Measurements from ENCODE around the gene TLE1.

The TLE1 gene

GRCh38 chr9:81686614-81687520 lies 2.5 kb downstream of the TLE1 start:
- DNase-seq (ENCODE audit: low read depth): no peak

- DNase-seq (ENCODE audit: low read depth): no peak
These were observed 3.4 kb downstream of the TLE1 start for GRCh38 chr9:81685763-81686613.

GRCh38 chr9:81684635-81685034 lies 4.7 kb downstream of the TLE1 start:
- DNase-seq (ENCODE audit: low read depth): no peak

DNA sequence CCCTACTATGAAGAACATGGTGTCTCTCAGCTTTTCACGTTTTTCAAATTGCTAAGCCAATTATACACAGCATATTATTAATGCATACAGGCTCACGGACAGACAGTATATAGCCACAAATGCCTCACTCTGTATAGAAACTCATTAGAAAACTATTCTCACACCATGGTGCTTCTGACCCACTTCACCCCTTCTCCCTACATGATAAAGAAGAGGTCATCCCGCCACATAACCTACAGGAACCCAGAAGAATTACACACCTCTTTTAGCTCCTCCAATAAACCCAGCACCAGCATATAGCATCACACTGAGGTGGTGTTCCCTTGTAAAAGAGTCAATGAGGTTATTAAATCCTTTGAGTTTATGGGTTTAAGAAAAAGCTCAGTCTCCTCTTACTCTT lies 5.6 kb downstream of the TLE1 start:
- DNase-seq (ENCODE audit: low read depth): no peak

GRCh38 chr9:81683238-81683637 lies 6.1 kb downstream of the TLE1 start:
- DNase-seq (ENCODE audit: low read depth): no peak

DNA sequence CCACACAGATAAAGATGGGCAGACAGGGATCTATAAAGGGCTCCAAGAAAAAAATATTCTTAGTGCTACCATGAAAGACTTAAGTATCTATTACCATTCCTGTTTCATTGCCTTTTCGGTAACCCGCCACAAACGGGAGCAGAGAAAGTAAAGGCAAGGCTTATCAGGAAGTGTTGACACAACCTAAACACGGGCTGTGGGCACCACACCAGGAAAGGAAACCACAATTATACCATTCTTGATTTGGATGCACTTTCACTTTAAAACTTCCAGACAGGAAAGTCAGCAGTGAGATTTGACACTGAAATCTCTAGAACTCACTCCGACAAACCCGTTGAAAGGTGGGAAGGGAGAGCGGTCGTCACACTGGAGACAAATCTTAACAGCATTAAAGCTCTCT lies 6.5 kb downstream of the TLE1 start:
- no peak for DNase-seq (ENCODE audit: low read depth)

DNA sequence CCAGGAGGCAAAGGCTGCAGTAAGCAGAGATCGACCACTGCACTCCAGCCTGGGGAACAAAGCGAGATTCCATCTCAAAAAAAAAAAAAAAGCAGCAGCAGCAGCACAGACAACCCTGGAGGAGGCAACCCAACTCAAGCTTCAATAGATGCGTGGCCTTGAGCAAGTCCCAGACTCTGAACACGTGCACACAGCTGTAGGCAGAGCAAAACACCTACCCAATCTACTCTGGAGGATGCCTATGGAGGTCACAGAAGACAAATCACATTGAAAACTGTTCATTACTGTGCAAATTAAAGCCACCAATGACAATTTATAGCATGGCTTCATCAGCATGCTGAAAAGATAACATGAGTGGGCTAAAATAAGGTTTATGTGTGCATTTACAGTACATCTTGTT lies 7.2 kb downstream of the TLE1 start:
- DNase-seq (ENCODE audit: low read depth): no peak

GRCh38 chr9:81680506-81680905 lies 8.8 kb downstream of the TLE1 start:
- no peak for DNase-seq (ENCODE audit: low read depth)

GRCh38 chr9:81680006-81680405 lies 9.3 kb downstream of the TLE1 start:
- DNase-seq (ENCODE audit: low read depth): no peak

- DNase-seq (ENCODE audit: low read depth): no peak
These were observed 11.3 kb downstream of the TLE1 start for GRCh38 chr9:81678088-81678487.

DNA sequence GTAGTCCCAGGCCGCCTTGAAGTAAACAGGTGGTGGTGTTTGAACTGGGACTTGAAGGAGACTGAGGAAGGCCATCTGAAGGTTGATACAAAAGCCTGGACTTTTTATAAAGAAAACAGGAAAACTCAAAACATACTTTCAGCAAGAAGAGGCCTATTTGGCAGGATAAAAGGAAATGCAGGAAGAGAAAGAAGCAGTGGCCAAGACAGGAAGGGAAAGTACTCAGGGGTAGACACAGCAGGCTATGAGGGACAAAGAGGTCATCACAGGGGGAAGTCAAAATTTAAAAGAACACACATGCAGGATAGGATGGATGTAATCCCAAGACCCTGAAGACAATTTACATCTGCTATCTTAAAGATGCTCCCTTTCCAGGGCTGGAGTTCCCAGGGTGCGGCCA lies 13.0 kb downstream of the TLE1 start:
- no peak for DNase-seq (ENCODE audit: low read depth)

- DNase-seq (ENCODE audit: low read depth): no peak
These were observed 16.0 kb downstream of the TLE1 start for GRCh38 chr9:81673310-81673709.

- no peak for DNase-seq (ENCODE audit: low read depth)
These were observed 17.5 kb downstream of the TLE1 start for GRCh38 chr9:81671880-81672280.

- no peak for DNase-seq (ENCODE audit: low read depth)
These were observed 19.5 kb downstream of the TLE1 start for GRCh38 chr9:81669866-81670265.

DNA sequence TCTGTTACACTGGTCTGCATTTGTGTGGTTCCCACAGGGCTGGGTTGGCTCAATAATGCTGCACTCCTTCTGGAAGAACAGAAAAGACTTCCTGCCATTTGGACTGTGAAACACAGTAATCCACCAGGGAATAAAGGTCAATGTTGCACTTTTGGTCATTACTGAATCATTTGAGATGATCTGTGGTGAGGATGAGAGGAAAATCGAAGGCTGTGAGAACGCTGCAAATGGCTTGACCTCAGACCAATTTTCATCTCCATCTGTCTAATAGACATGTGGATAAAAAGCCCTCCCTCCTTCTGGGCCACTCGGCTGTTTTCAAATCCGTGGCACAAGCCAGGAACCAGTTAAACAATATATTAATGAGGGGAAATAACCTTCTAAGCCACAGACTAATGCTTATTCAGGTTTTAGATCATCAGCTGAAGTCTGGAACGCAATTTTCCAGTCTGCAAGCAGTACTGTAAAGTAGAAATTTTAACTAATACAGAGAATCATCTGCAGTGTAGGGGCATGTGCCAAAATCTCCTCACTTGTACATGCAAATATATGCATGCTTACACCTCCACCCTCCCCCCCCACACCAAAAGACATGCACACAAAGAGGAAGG lies 20.2 kb downstream of the TLE1 start:
- no peak for DNase-seq (ENCODE audit: low read depth)

- DNase-seq (ENCODE audit: low read depth): no peak
These were observed 23.2 kb downstream of the TLE1 start for GRCh38 chr9:81666123-81666522.

GRCh38 chr9:81665322-81665871 lies 23.9 kb downstream of the TLE1 start:
- no peak for DNase-seq (ENCODE audit: low read depth)

GRCh38 chr9:81664638-81665222 lies 24.6 kb downstream of the TLE1 start:
- DNase-seq (ENCODE audit: low read depth): no peak

DNA sequence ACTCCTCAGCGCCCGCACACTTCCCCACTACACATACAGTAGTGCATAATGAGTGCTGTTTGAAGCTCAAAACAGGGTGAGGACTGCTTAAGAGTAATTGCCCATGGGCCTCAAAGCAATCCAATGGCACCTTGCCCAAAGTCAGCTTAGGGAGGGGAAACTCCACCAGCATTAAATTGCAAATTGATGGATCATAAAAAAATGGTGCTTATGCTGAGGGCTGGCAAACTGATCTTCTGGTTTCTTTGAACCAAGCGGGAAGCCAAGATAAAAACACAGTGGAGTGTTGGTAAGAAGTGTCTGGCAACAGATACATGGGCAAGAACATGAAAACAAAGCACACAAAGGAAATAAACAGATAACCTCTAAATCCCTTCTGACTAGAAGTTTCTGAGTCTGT lies 28.0 kb downstream of the TLE1 start:
- DNase-seq (ENCODE audit: low read depth): no peak

DNA sequence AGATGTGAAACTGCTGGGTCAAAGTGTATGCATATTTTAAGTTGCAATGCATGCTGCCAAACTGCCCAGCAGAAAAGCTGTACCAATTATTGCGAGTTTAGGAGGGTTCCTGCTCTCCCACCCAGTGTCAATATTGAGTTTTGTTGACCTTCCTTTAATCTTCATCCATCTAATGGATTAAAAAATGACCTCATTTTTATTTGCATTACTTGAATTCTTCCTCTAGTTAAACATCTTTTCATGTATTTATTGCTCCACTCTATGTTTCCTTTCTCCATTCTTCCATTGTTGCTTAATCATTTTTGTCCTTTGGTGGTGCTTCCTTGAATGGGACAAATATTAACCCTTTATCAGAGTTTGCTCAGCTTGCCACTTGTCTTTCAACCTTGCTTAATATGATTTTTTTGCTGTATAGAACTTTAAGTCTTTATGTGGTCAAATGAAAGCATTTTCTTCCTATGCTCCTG lies 32.4 kb downstream of the TLE1 start:
- no peak for DNase-seq (ENCODE audit: low read depth)

- DNase-seq (ENCODE audit: low read depth): no peak
These were observed 33.3 kb downstream of the TLE1 start for GRCh38 chr9:81656004-81656403.

GRCh38 chr9:81653240-81653639 lies 36.1 kb downstream of the TLE1 start:
- no peak for DNase-seq (ENCODE audit: low read depth)
